Thyroid gland (tissue), 4 donors: ENCODE measurements around the gene CENPF.

Source experiments
- POLR2A ChIP-seq, 2 donors: fragments of 450-650 bp; IDR thresholded peaks; one replicate each; pipeline ENCODE4 v1.6.1; 2017; ENCODE audit warnings: antibody characterized with exemption in 2 of 2, mild to moderate bottlenecking in 2 of 2, moderate library complexity in 1 of 2
- TF ChIP-seq, protein P1 (sequence below), 6 experiments: fragments of 200-600 bp in 3 of 6; fragments of 450-650 bp in 3 of 6; sonication (generic) in 3 of 6; IDR thresholded peaks; one replicate each; pipeline ENCODE4 v1.5.1; 2016 to 2019; ENCODE audit warnings: antibody characterized with exemption in 6 of 6, mild to moderate bottlenecking in 2 of 6, inconsistent platforms in 1 of 6, moderate library complexity in 1 of 6

DNA sequence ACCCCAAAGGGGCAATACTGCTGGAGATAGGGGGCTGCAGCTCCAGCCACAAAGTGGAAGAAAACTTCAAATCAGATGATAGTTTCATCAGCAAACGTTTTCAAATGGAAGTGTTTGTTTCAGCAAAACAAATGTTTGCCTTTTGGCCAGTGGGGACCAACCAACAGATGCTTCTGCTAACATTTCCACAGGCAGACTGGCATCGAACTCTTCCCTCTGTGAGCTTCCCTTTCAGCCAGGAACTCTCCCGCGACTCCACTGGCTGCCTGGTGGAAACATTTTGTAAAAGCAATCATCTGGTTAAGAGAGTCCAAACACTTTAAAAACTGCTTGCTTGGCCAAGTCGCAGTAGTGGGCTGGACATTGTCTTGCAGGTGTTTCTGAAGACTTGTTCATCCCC is 30.7 kb downstream of the CENPF start:
- TF ChIP-seq, protein P1, sequence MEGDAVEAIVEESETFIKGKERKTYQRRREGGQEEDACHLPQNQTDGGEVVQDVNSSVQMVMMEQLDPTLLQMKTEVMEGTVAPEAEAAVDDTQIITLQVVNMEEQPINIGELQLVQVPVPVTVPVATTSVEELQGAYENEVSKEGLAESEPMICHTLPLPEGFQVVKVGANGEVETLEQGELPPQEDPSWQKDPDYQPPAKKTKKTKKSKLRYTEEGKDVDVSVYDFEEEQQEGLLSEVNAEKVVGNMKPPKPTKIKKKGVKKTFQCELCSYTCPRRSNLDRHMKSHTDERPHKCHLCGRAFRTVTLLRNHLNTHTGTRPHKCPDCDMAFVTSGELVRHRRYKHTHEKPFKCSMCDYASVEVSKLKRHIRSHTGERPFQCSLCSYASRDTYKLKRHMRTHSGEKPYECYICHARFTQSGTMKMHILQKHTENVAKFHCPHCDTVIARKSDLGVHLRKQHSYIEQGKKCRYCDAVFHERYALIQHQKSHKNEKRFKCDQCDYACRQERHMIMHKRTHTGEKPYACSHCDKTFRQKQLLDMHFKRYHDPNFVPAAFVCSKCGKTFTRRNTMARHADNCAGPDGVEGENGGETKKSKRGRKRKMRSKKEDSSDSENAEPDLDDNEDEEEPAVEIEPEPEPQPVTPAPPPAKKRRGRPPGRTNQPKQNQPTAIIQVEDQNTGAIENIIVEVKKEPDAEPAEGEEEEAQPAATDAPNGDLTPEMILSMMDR (IDR thresholded peaks at IDR 0.05), result no peak
- no peak for TF ChIP-seq POLR2A (IDR thresholded peaks at IDR 0.05)
